Activated naive CD8-positive, alpha-beta T cell treated with anti-CD3 and anti-CD28 coated beads, Interleukin-2, amount 50 U/mL, for 24 hours (primary cell): ENCODE results near the gene P3H3.
A peak's percentile ranks its signal among the peaks of the same experiment; 100 is the strongest.

Experiments used
- ATAC-seq: fragments of 150-1000 bp; cut with Tn5 transposase; one replicate; pipeline ENCODE4 v1.10.0; 2021
- DNase-seq: peaks from one replicate; pipeline ENCODE4 v3.0.0; 2021
- H3K27ac Mint-ChIP-seq: one replicate; pipeline ENCODE4 v1.8.0; 2021; ENCODE audit warnings: mild to moderate bottlenecking, mixed read lengths
- H3K27me3 Mint-ChIP-seq: one replicate; pipeline ENCODE4 v1.8.0; 2021; ENCODE audit warnings: mixed read lengths
- H3K36me3 Mint-ChIP-seq: one replicate; pipeline ENCODE4 v1.8.0; 2021; ENCODE audit warnings: low read depth, mixed read lengths
- H3K4me1 Mint-ChIP-seq: one replicate; pipeline ENCODE4 v1.8.0; 2021; ENCODE audit warnings: mixed read lengths
- H3K4me3 Mint-ChIP-seq: one replicate; pipeline ENCODE4 v1.8.0; 2021; ENCODE audit warnings: mild to moderate bottlenecking, moderate library complexity, mixed read lengths
- H3K9me3 Mint-ChIP-seq: one replicate; pipeline ENCODE4 v1.8.0; 2021; ENCODE audit warnings: mixed read lengths

Gene P3H3

GRCh38 chr12:6819106-6820030 lies 8.8 kb upstream of the P3H3 start:
- peaks cover 13% of the 10 kb centered on the region for H3K4me1 Mint-ChIP-seq
- no peak overlapping the region for H3K4me3 Mint-ChIP-seq
- no peak for ATAC-seq
- DNase-seq: no peak
- H3K27me3 Mint-ChIP-seq: peaks cover 38% of the 10 kb centered on the region
- peaks cover 2% of the 10 kb centered on the region for H3K36me3 Mint-ChIP-seq
- H3K27ac Mint-ChIP-seq: no peak overlapping the region
- H3K9me3 Mint-ChIP-seq: no peaks in the 10 kb centered on the region

GRCh38 chr12:6820166-6820565 lies 8.0 kb upstream of the P3H3 start:
- Mint-ChIP-seq H3K27ac (no peak overlapping the region), H3K9me3 (no peaks in the 10 kb centered on the region), H3K4me3 (no peak overlapping the region), H3K4me1 (peaks cover 13% of the 10 kb centered on the region), H3K36me3 (peaks cover 2% of the 10 kb centered on the region), H3K27me3 (peaks cover 38% of the 10 kb centered on the region)
- no peak for ATAC-seq
- no peak for DNase-seq

GRCh38 chr12:6821591-6822425 lies 6.4 kb upstream of the P3H3 start, which contains the start of gene GPR162:
Gene GPR162, plus strand, starts transcription at chr12:6821821. Its CDS starts 2,078 bp downstream, at chr12:6823899.
- H3K27ac Mint-ChIP-seq: no peak within 1 kb of the TSS
- peaks cover 15% of the 10 kb centered on the region for H3K4me1 Mint-ChIP-seq
- no peaks in the 10 kb centered on the region for H3K9me3 Mint-ChIP-seq
- DNase-seq: no peak
- H3K36me3 Mint-ChIP-seq: peaks cover 2% of the 10 kb centered on the region
- no peak for ATAC-seq
- H3K4me3 Mint-ChIP-seq: no peak within 1 kb of the TSS
- H3K27me3 Mint-ChIP-seq: peaks cover 51% of the 10 kb centered on the region

GRCh38 chr12:6822426-6823135 lies 5.6 kb upstream of the P3H3 start:
- peaks cover 2% of the 10 kb centered on the region for H3K36me3 Mint-ChIP-seq
- no peak overlapping the region for H3K27ac Mint-ChIP-seq
- DNase-seq: no peak
- no peaks in the 10 kb centered on the region for H3K9me3 Mint-ChIP-seq
- peaks cover 20% of the 10 kb centered on the region for H3K4me1 Mint-ChIP-seq
- no peak overlapping the region for H3K4me3 Mint-ChIP-seq
- peaks cover 59% of the 10 kb centered on the region for H3K27me3 Mint-ChIP-seq
- ATAC-seq: no peak

GRCh38 chr12:6823182-6824084 lies 4.8 kb upstream of the P3H3 start:
- no peak overlapping the region for H3K4me3 Mint-ChIP-seq
- H3K4me1 Mint-ChIP-seq: peaks cover 24% of the 10 kb centered on the region
- H3K9me3 Mint-ChIP-seq: no peaks in the 10 kb centered on the region
- no peak overlapping the region for H3K27ac Mint-ChIP-seq
- no peaks in the 10 kb centered on the region for H3K36me3 Mint-ChIP-seq
- ATAC-seq: no peak
- DNase-seq: no peak
- peaks cover 62% of the 10 kb centered on the region for H3K27me3 Mint-ChIP-seq

- no peaks in the 10 kb centered on the region for H3K36me3 Mint-ChIP-seq
- no peak overlapping the region for H3K27ac Mint-ChIP-seq
- no peak for DNase-seq
- H3K27me3 Mint-ChIP-seq: peaks cover 67% of the 10 kb centered on the region
- no peak for ATAC-seq
- no peaks in the 10 kb centered on the region for H3K9me3 Mint-ChIP-seq
- peaks cover 28% of the 10 kb centered on the region for H3K4me1 Mint-ChIP-seq
- H3K4me3 Mint-ChIP-seq: no peak overlapping the region
These were observed 4.0 kb upstream of the P3H3 start for GRCh38 chr12:6824085-6824775.

GRCh38 chr12:6824901-6825381 lies 3.3 kb upstream of the P3H3 start:
- ATAC-seq (no peak), DNase-seq (no peak)
- H3K4me1 Mint-ChIP-seq: peaks cover 30% of the 10 kb centered on the region
- no peaks in the 10 kb centered on the region for H3K36me3 Mint-ChIP-seq
- H3K9me3 Mint-ChIP-seq: no peaks in the 10 kb centered on the region
- no peak overlapping the region for H3K27ac Mint-ChIP-seq
- H3K4me3 Mint-ChIP-seq: no peak overlapping the region
- H3K27me3 Mint-ChIP-seq: peaks cover 70% of the 10 kb centered on the region

GRCh38 chr12:6825398-6826124 lies 2.6 kb upstream of the P3H3 start:
- H3K27me3 Mint-ChIP-seq: peaks cover 72% of the 10 kb centered on the region
- H3K36me3 Mint-ChIP-seq: no peaks in the 10 kb centered on the region
- DNase-seq: peak; percentile 89
- H3K9me3 Mint-ChIP-seq: no peaks in the 10 kb centered on the region
- no peak overlapping the region for H3K27ac Mint-ChIP-seq
- no peak overlapping the region for H3K4me3 Mint-ChIP-seq
- peak; percentile 69 for ATAC-seq
- peaks cover 30% of the 10 kb centered on the region for H3K4me1 Mint-ChIP-seq

- ATAC-seq: no peak
- Mint-ChIP-seq H3K4me1 (peaks cover 24% of the 10 kb centered on the region), H3K27me3 (peaks cover 71% of the 10 kb centered on the region), H3K4me3 (no peak overlapping the region), H3K27ac (no peak overlapping the region), H3K9me3 (no peaks in the 10 kb centered on the region), H3K36me3 (no peaks in the 10 kb centered on the region)
- no peak for DNase-seq
These were observed 2.0 kb upstream of the P3H3 start for GRCh38 chr12:6826125-6826733.

- peaks cover 69% of the 10 kb centered on the region for H3K27me3 Mint-ChIP-seq
These were observed 1.3 kb upstream of the P3H3 start for GRCh38 chr12:6826734-6827436.

GRCh38 chr12:6827437-6827911 lies 733 bp upstream of the P3H3 start:
- DNase-seq: peak; percentile 69
- ATAC-seq: no peak

More at GRCh38 chr12:6826734-6827436, 1.3 kb upstream of the P3H3 start:
- no peak for ATAC-seq
- H3K4me1 Mint-ChIP-seq: peaks cover 23% of the 10 kb centered on the region
- no peaks in the 10 kb centered on the region for H3K9me3 Mint-ChIP-seq
- peak overlapping the region; percentile 64 for H3K27ac Mint-ChIP-seq
- H3K36me3 Mint-ChIP-seq: no peaks in the 10 kb centered on the region
- H3K4me3 Mint-ChIP-seq: peak overlapping the region; percentile 53
- no peak for DNase-seq

More at GRCh38 chr12:6827437-6827911, 733 bp upstream of the P3H3 start:
- no peaks in the 10 kb centered on the region for H3K9me3 Mint-ChIP-seq
- no peaks in the 10 kb centered on the region for H3K36me3 Mint-ChIP-seq
- peaks cover 17% of the 10 kb centered on the region for H3K4me1 Mint-ChIP-seq
- peaks cover 64% of the 10 kb centered on the region for H3K27me3 Mint-ChIP-seq
- peak overlapping the region; percentile 64 for H3K27ac Mint-ChIP-seq
- H3K4me3 Mint-ChIP-seq: peak overlapping the region; percentile 53
